BJ (cell line): ENCODE measurements around the gene TFEB. TPM values are rescaled to one million over a fixed set of nuclear protein-coding genes. Genes with fewer than 3 reads are reported as not detected.

Experiments
- CTCF ChIA-PET: fragments of 350-600 bp; formaldehyde crosslinking; extraction: SDS; loops from one replicate; lab custom pipeline; 2021; ENCODE audit warnings: antibody characterized with exemption, inconsistent platforms; lab: Yijun Ruan, JAX
- POLR2A ChIA-PET: fragments of 300-600 bp; sonication (Branson Sonifier 250); formaldehyde crosslinking; extraction: SDS; loops from one replicate; lab custom pipeline; 2021; ENCODE audit warnings: antibody characterized with exemption; lab: Charles Lee
- DNase-seq: peaks from one replicate; pipeline ENCODE4 v3.0.0-alpha.2; 2011; ENCODE audit warnings: low read depth
- H3K27me3 ChIP-seq: 2 replicates; pipeline ENCODE4 v1.6.0; 2011; ENCODE audit warnings: low read length; ENCODE audit not compliant: control insufficient read depth, insufficient read depth
- H3K36me3 ChIP-seq: 2 replicates; pipeline ENCODE4 v1.5.1; 2011; ENCODE audit warnings: low read length; ENCODE audit not compliant: control insufficient read depth, insufficient read depth
- H3K4me3 ChIP-seq: 2 replicates; pipeline ENCODE4 v1.5.1; 2011; ENCODE audit warnings: low read depth, mild to moderate bottlenecking, control low read depth, low read length
- polyA plus RNA-seq: library from polyadenylated mRNA; depleted of rRNA; stranded (reverse); fragments of >200 nt; gene quantifications from 2 replicates; pipeline ENCODE4 v1.2.3, GENCODE V29; 2011
- TF ChIP-seq, protein P1 (sequence below): IDR thresholded peaks from 2 replicates; pipeline ENCODE4 v1.5.1; 2011; ENCODE audit warnings: low read depth, mild to moderate bottlenecking, control low read depth, inconsistent platforms, low read length, moderate library complexity; ENCODE audit not compliant: insufficient read depth

The TFEB gene
- polyA plus RNA-seq, 1 experiment: 21.9 TPM

DNA sequence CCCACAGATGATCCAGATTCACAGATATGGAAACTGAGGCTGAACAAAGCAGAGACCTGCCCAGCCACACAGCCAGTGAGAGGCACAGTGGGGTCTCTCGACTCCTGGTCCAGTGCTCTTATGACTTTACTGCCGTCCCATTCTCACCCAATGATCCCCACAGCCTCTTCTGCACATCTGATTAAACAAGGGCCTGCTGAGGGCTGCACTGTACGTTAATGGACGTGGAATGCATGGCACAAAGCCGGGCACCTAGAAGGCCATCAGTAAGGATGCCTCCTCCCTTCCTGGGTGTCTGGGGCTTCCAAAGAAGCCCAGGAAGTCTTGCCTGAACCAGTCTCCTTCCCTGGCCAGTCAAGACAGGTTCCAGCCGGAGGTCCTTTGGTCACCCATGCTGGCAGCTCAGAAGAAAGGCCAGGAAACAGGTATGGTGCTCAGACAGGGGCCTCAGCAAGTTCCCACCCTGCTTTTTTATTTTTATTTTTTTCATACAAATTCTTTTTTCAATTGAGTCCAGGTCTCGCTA is 3.8 kb downstream of the TFEB start:
- Histone ChIP-seq H3K27me3 (no peaks in the 10 kb centered on the region; the same call in 1 of the 2 replicates), H3K4me3 (no peak overlapping the region), H3K36me3 (no peaks in the 10 kb centered on the region)
- POLR2A ChIA-PET: no interaction called here
- CTCF ChIA-PET: interaction anchor here (0.8 kb wide), 1 partner anchor 48 kb away, joined by 3 read pairs; no protein-coding TSS in a partner anchor
- no peak for DNase-seq
- TF ChIP-seq, protein P1, sequence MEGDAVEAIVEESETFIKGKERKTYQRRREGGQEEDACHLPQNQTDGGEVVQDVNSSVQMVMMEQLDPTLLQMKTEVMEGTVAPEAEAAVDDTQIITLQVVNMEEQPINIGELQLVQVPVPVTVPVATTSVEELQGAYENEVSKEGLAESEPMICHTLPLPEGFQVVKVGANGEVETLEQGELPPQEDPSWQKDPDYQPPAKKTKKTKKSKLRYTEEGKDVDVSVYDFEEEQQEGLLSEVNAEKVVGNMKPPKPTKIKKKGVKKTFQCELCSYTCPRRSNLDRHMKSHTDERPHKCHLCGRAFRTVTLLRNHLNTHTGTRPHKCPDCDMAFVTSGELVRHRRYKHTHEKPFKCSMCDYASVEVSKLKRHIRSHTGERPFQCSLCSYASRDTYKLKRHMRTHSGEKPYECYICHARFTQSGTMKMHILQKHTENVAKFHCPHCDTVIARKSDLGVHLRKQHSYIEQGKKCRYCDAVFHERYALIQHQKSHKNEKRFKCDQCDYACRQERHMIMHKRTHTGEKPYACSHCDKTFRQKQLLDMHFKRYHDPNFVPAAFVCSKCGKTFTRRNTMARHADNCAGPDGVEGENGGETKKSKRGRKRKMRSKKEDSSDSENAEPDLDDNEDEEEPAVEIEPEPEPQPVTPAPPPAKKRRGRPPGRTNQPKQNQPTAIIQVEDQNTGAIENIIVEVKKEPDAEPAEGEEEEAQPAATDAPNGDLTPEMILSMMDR: no peak

DNA sequence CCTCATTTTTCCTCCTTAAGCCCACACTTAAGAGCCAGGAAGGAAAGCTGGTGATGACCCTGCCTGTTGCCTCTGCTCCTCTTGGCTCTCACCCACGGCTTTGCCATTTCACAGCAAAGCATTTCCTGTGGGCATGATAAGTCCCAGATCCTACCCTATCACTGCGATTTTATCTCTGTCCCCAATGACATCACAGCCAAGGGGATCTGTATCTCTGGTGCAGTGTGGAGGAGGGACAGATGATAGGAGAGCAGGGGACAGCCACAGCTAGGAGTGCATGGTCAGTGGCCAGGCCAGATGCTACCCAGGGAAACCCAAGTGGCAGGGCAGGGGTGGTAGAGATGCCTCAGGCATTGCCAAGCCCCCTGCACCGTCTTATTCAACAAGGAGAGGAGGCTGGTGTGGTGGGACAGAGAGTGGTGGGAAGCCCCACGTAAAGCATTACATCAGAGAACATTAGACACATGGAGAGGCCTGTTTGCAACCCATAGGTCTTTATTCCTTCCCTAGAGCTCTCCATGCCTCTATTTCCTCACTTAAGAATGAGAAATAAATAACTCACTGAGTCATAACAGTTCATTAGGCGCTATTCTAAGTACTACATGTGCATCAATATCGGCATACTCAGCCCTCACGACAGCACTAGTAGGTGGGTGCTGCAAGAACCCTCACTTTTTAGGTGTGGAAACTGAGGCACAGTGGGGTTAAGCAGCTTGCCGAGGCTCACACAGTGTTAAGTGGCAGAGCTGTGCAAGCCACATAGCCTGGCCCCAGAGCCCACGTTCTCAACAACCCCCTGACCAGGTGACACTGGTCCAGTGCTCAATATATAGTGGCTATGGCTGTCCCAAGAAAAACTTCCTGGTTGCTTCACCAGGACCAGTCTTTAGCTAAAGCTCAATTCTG is 4.6 kb downstream of the TFEB start:
- H3K4me3 ChIP-seq: no peak overlapping the region
- no peaks in the 10 kb centered on the region for H3K36me3 ChIP-seq
- ChIA-PET CTCF (interaction anchor here (0.6 to 0.8 kb wide), 4 partner anchors 48 to 256 kb away, joined by 3 read pairs; no protein-coding TSS in a partner anchor), POLR2A (no interaction called here)
- H3K27me3 ChIP-seq: no peaks in the 10 kb centered on the region
- no peak for DNase-seq
- TF ChIP-seq, protein P1: no peak

- Histone ChIP-seq H3K36me3 (no peaks in the 10 kb centered on the region), H3K4me3 (no peak overlapping the region), H3K27me3 (no peaks in the 10 kb centered on the region)
- POLR2A ChIA-PET: no interaction called here
- DNase-seq: no peak
- TF ChIP-seq, protein P1: no peak
- CTCF ChIA-PET: interaction anchor here (0.8 to 1.0 kb wide), 2 partner anchors 24 to 361 kb away, joined by 3 read pairs; no protein-coding TSS in a partner anchor
Measured at GRCh38 chr6:41729624-41730023, 5.8 kb downstream of the TFEB start.

GRCh38 chr6:41728954-41729353 is 6.5 kb downstream of the TFEB start:
- TF ChIP-seq, protein P1: no peak
- Histone ChIP-seq H3K36me3 (no peaks in the 10 kb centered on the region), H3K4me3 (no peak overlapping the region), H3K27me3 (no peaks in the 10 kb centered on the region)
- ChIA-PET CTCF (interaction anchor here (0.8 to 1.0 kb wide), 2 partner anchors 24 to 361 kb away, joined by 3 read pairs; no protein-coding TSS in a partner anchor), POLR2A (no interaction called here)
- no peak for DNase-seq
